HG03432 (cell line): ENCODE measurements around the gene RNU1-1.
"Not testable (repeated sequence)": the region's sequence is repeated elsewhere in the genome, so short reads cannot be mapped to it uniquely, and the experiment has no call there.

ENCODE experiments used
- ATAC-seq: cut with Tn5 transposase; IDR thresholded peaks from one replicate; pipeline ENCODE4 v1.9.1; 2021; ENCODE audit warnings: mild to moderate bottlenecking, moderate library complexity; ENCODE audit not compliant: unreplicated experiment

The RNU1-1 gene

GRCh38 chr1:16498047-16498446 is 16.0 kb downstream of the RNU1-1 start:
- ATAC-seq = not testable (repeated sequence)

GRCh38 chr1:16497474-16497904 is 16.6 kb downstream of the RNU1-1 start:
- not testable (repeated sequence) for ATAC-seq

DNA sequence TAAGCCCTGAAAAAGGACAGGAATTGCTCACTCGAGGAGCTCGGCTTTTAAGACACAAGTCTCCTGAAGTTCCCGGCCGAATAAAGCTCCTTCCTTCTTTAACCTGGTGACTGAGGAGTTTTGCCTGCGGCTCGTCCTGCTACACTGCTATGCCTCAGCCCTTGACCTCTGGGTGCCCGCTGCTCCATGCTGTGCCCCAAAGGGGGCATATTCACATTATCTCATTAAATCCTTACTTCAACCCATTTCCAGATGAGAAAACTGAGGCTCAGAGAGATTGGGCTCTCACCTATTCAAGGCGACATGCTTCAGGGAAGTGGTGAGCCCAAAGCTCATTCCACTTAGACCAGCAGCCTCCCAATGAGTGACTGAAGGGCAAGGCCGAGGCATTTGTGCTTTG is 20.4 kb downstream of the RNU1-1 start:
- ATAC-seq = not testable (repeated sequence)

GRCh38 chr1:16492937-16493336 is 21.1 kb downstream of the RNU1-1 start:
- not testable (repeated sequence) for ATAC-seq

DNA sequence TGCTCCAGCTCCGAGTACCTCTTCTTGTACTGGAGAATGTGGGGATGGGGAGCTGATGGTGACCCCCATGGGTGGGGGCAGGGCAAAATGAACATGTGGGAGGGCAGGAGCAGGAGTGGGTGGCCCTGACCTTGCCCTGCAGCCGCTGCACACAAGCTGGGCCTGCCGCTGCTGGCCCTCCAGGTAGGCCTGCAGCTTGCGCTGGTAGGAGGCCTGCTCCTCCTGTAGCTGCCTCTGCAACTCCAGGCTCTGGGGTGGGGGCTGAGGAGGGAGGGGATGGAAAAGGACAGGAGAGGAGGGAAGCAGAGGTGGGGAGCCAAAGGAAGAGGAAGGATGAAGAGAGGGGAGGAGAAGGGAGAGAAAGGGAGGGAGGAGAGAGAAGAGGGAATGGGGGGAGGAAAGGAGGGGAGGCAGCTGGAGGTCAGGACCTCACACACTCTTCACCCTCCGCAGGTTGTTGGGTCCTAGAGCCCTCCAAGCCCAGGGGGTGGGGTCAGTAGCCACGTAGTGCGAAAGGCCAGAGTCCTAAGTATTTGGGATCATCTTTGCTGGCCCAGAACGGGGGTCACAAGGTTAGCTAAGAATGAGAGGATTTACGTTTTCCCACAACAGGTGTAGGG is 22.9 kb downstream of the RNU1-1 start:
- ATAC-seq = no peak

DNA sequence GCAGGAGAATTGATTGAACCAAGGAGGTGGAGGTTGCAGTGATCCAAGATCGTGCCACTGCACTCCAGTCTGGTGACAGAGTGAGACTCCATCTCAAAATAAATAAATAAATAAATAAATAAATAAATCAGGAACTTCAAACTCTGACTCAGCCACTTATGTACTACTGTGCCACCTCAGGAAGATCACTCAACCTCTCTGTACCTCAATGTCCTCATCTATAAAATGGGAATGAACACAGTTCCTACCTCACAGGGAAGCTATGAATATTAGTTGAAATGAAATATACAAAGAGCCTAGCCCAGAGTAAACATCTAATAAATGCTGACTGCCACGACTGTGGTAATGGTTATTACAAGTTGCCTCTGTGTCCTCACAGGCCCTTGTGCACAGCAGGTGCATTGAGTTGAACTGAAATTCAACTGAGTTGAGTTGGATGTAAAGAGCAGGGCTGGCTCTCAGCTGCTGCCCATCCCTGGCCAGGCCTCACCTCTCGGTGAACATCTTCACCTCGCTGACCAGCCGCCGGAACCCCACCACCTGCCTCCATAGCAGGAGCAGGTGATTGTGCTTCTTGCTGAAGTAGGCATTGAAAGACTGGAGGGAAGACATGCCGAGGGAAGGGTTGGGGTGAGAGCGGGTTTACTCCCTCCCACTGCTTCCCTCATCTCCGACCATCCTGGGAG is 24.7 kb downstream of the RNU1-1 start:
- not testable (repeated sequence) for ATAC-seq

- not testable (repeated sequence) for ATAC-seq
These were observed 27.1 kb downstream of the RNU1-1 start for GRCh38 chr1:16487011-16487410.

- not testable (repeated sequence) for ATAC-seq
These were observed 27.8 kb downstream of the RNU1-1 start for GRCh38 chr1:16486316-16486715.

DNA sequence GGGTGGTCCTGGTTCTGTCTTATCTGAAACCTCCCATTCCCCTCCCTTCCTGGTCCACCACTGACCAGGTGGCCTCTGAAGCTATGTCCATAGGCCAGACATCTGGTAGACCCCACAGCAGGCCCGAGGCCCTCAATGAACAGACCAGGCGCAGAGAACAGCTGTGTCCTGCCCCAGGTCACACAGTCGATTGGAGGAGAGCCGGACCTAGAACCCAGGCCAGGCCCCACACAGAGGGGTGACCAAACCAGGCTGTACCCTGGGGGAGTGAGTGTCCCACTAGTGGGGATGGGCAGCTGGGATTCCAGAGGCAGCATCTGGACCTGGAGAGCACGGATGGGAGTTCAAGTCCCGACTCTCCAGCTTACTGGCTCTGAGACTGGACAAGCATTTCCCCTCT is 29.2 kb downstream of the RNU1-1 start:
- ATAC-seq = no peak

- no peak for ATAC-seq
These were observed 29.6 kb downstream of the RNU1-1 start for GRCh38 chr1:16484501-16484835.

DNA sequence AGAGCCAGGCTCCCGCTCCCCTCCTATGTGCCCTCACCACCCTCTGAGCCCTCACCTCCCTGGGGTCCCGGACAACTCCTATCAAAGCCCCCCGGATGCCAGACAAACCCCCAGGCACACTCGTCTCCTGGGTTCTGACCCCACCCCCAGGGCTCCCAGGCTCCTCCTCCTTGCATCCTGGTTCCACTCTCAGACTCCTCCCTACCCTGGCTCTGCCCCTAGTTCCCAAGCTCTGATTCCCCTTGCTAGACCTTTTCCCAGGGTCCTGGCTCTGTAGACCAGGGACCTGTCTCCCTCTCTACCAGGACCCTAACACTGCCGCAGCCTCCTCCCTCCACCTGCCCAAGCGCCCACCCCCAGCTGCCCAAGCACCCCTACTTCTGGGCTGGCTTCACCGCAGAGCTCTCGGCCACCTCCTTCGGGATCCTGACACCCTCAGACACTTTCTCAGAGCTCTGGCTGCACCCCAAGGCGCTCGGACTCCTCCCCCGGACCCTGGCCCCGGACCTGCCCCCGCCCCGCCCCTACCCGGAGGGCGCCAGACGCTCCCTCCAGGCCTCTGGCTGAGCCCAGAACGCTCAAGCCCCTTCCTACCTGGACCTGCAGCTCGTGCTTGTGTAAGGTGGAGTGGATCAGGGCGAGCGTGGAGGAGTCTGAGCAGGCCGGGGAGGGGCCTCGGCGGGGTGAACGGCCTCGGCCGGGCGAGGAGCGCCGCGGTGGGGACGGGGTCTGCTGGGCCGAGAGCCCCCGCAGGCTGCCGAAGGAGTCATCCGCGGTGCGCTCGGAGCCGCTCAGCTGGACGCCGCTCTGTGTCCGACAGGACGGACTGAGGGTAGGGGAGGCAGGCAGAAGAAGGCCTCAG is 30.2 kb downstream of the RNU1-1 start:
- not testable (repeated sequence) for ATAC-seq

GRCh38 chr1:16483146-16483545 is 30.9 kb downstream of the RNU1-1 start:
- ATAC-seq = not testable (repeated sequence)

DNA sequence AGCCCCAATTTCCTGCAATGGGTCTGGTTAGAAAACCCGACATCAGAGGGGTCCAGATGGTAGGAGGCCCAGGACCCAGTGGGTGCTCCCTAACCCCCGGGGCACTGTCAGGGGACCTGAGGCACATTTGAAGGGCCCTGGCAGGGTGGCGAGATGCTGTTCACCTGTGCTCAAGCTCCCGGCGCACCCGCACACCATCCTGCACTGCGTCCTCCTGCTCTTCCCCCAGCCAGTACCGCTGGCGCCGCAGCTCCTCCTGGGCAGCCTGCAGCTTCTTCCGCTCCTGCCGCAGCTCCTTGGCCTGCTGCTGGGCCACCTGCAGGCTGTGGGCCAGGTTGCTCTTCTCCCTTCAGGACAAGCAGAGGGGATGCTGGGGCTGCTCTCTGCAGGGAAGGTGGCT is 36.0 kb downstream of the RNU1-1 start:
- ATAC-seq = no peak

DNA sequence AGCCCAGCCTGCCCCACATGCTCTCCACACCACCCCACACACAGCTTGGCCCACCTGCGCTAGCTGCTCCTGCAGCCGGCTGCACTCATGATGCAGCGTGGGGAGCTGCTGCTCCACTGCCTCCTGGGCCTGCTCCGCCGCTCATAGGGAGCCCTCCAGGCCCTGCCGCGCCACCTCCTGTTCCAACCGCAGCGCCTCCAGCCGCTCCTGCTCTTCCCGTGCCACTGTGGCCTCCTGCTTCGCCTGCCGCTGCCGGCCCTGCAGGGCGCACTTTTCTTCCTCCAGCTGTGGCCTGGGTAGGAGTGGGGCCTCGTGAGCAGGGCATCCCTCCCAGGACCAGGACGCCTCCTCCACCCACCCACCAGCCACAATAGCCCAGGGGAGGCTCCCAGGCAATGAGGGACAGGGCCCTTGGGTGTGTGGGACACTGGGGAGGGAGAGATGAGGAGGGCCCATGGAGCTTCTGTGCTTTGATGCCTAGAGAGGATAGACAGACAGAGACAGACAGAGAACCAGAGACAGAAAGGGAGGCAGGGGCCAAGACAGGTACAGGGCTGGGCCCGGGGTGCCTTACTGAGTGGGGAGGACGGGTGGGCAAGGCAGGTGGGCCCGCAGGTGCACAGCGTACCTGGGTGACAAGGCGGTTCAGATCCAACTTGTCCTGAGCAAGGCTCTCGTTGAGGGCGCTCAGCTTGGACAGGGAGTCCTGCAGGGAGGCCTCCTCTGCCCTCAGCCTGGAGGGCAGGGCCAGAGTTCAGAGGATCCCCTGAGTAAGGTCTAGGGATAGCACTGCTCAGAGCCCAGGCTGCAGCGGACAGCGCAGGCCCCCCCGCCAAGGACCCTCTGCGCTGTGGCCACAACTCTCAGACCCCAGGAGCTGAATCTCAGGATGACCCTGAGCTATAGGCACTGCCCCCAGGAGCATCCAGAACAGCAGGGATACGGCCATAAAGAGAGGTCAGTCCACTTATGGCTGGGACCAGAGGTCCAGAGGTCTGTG is 38.0 kb downstream of the RNU1-1 start:
- not testable (repeated sequence) for ATAC-seq

- ATAC-seq = not testable (repeated sequence)
These were observed 39.2 kb downstream of the RNU1-1 start for GRCh38 chr1:16474891-16475290.

- ATAC-seq = no peak
These were observed 39.8 kb downstream of the RNU1-1 start for GRCh38 chr1:16474166-16474800.

- ATAC-seq = no peak
These were observed 45.5 kb downstream of the RNU1-1 start for GRCh38 chr1:16468558-16468957.

GRCh38 chr1:16464917-16465625 is 49.0 kb downstream of the RNU1-1 start:
- ATAC-seq = no peak
